GM21360 (cell line): ENCODE data around the gene CALN1.

Experiments used
- ATAC-seq: cut with Tn5 transposase; IDR thresholded peaks from one replicate; pipeline ENCODE4 v1.9.1; 2021; ENCODE audit warnings: mild to moderate bottlenecking, moderate library complexity; ENCODE audit not compliant: unreplicated experiment

The CALN1 gene

GRCh38 chr7:72055426-72055825, 356.7 kb downstream of the CALN1 start:
- no peak for ATAC-seq

DNA sequence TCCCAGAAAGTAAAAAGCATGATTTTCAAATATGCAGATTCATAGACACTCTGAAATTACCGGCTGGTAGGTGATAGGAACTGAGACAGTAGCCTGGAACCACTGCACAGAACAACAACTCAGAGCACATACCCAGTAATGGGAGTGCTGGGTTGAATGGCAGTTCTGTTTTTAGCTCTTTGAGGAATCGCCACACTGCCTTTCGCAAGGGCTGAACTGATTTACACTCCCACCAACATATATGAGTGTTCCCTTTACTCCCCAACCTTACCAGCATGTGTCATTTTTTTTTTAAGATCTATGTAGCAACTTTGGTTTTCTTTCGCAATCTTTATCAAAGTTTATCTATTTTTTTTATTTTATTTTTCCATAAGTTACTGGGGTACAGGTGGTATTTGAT, 358.8 kb downstream of the CALN1 start:
- ATAC-seq, result no peak

DNA sequence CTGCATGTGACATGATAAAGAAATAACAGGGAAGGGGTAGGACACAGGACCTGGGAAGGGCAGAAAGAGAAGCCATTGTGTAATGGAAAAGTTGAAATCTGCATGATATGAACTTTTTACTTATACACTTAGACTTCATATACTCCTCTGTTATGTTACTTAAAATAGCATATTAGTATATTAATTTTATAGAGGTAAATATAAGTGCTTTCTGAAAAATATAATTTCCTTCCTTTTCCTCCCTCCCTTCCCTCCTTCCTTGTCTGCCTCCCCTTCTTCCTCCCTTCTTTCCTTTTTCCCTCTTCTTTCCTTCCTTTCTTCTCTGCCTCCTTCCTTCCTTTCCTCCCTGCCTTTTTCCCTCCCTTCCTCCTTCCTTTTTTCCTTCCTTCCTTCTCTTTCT, 363.7 kb downstream of the CALN1 start:
- ATAC-seq, result no peak

- ATAC-seq, result no peak
Observed at GRCh38 chr7:72042855-72043254, 369.3 kb downstream of the CALN1 start.

GRCh38 chr7:72040641-72041040, 371.5 kb downstream of the CALN1 start:
- no peak for ATAC-seq

DNA sequence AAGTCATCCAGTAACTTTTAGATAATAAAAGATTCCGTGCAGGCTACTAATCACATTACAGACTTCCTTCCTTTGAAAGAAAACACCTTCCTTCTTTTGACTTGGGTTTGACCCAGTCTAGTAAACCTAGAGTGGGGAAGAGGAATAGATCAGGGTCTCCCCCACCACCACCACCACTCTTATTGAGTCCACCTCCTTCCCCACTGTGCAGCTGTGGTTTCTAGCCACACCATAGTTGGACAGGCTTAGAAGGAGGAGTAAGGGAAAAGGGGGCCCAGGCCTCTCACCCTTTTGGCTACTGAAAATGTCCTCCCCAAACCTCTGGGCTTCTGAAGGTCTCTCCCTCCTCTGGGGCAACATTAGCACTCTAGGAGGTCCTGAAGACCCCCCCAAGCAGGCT, 372.7 kb downstream of the CALN1 start:
- ATAC-seq, result no peak

- ATAC-seq, result no peak
Observed at GRCh38 chr7:72038022-72038732, 374.0 kb downstream of the CALN1 start.

DNA sequence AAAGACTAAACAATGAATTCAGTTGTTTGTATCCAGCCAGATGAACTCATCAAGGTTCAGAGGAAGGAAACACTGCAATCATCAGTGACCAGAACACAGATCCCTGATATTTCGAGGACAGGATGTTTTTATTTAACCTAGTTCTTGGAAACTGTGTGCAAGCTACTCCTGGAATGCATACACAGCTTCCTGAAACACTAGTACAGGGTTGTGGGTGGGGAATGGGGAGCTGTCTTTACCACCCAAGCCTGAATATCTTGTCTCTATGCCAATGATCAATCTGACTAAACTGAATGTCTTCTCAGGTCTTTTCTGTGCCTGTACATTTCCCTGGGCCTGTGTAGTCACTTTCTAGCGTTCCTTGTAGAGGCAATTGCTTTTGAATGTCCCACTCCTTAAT, 374.6 kb downstream of the CALN1 start:
- no peak for ATAC-seq

DNA sequence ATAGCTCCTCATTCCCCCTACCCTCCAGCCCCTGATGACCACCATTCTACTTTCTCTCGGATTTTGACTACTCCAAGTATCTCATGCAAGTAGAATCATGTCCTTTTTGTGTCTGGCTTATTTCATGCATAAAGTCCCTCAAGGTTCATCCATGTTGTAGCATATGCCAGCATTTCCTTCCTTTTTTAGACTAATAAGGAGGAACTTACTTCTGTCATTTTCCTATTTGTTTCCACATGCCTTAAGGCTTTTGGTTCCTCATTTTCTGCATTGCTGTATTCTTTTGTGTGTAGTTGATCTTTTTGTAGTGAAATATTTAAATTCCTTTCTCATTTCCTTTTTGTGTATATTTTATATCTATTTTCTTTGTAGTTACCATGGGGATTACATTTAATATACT, 376.9 kb downstream of the CALN1 start:
- ATAC-seq, result no peak

- no peak for ATAC-seq
Observed at GRCh38 chr7:72032934-72033333, 379.2 kb downstream of the CALN1 start.

- ATAC-seq, result no peak
Observed at GRCh38 chr7:72030994-72031667, 381.0 kb downstream of the CALN1 start.

GRCh38 chr7:72028267-72028666, 383.9 kb downstream of the CALN1 start:
- ATAC-seq, result no peak

- ATAC-seq, result no peak
Observed at GRCh38 chr7:72025381-72025960, 386.7 kb downstream of the CALN1 start.

GRCh38 chr7:72023926-72024325, 388.2 kb downstream of the CALN1 start:
- no peak for ATAC-seq

GRCh38 chr7:72021716-72022115, 390.4 kb downstream of the CALN1 start:
- no peak for ATAC-seq

GRCh38 chr7:72020311-72020710, 391.8 kb downstream of the CALN1 start:
- no peak for ATAC-seq

GRCh38 chr7:72019436-72019835, 392.7 kb downstream of the CALN1 start:
- no peak for ATAC-seq

DNA sequence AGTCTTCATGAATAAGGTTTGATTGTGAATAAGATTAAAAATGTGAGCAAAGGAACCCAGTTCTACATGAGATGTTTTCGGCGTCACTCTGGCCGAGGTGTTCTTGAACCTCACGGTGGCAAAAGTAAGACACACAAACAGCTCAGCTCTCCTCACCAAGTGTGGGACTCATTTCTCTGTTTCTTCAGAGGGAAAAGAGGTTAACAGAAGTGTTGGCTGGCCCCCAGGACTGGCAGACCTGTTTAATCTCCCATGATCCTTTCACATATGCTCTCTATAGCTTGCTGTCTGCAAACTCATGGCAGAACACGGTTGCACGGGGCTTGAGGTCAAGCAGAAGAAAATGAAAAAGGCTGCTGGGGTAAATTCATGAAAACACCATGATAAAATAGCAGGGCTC, 394.4 kb downstream of the CALN1 start:
- ATAC-seq, result no peak

DNA sequence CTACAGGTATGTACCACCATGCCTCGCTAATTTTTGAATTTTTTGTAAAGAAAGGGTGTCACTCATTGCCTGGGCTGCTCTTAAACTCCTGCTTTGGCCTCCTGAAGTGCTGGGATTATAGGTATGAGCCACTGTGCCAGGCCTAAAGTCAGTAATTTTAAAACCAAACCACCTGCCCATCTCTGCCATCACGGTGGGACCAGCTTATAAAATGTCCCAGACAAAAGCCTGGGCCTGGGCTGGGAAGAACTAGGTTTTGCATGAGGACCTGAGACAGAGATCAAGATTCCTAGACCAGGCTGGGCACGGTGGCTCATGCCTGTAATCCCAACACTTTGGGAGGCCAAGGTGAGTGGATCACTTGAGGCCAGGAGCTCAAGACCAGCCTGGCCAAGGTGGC, 395.6 kb downstream of the CALN1 start:
- no peak for ATAC-seq

- ATAC-seq, result no peak
Observed at GRCh38 chr7:72015136-72015535, 397.0 kb downstream of the CALN1 start.

GRCh38 chr7:72007018-72007417, 405.1 kb downstream of the CALN1 start:
- ATAC-seq, result no peak

GRCh38 chr7:72003236-72003635, 408.9 kb downstream of the CALN1 start:
- no peak for ATAC-seq
